Ecto neural progenitor cell (in vitro differentiated cells): Measurements from ENCODE around the gene CD300LB.
"Not testable (repeated sequence)": the region's sequence is repeated elsewhere in the genome, so short reads cannot be mapped to it uniquely, and the experiment has no call there.

Experiments
- DNase-seq: peaks from one replicate; pipeline ENCODE4 v3.0.0-alpha.2; 2018; ENCODE audit warnings: low spot score

Gene CD300LB

GRCh38 chr17:74491626-74492025 lies 39.6 kb downstream of the CD300LB start:
- DNase-seq = no peak

GRCh38 chr17:74490716-74491115 lies 40.6 kb downstream of the CD300LB start:
- DNase-seq = peak; percentile 26

- DNase-seq = not testable (repeated sequence)
Observed at GRCh38 chr17:74488276-74488675, 43.0 kb downstream of the CD300LB start.

GRCh38 chr17:74485841-74486240 lies 45.4 kb downstream of the CD300LB start:
- DNase-seq = no peak

DNA sequence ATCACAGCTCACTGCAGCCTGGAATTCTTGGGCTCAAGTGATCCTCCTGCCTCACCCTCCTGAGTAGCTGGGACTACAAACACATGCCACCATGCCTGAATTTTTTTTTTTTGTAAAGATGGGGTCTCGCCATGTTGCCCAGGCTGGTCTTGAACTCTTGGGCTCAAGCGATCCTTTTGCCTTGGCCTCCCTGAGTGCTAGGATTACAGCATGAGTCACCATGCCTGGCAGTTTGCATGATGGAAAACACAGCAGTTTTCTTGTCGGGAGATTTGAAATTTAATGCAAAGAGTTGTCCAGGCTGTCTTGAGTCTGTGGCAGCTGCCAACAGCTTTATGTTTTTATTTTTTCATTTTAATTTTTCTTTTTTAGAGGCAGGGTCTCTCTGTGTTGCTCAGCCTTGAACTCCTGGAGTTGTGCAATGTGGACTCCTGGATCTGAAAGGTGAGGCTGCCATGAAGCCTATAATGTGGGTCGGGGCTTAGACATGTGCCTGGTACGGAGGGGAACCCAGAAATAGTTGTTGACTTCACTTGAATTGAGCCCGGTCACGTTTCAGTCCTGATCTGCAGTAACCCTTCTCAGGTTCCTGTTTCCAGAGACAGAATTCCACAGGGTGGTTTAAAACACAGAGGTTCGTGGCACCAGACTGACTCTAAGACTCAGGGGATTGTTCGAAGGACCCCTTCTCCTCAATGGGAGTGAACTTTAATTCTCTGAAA lies 46.1 kb downstream of the CD300LB start:
- DNase-seq = no peak

- DNase-seq = no peak
Observed at GRCh38 chr17:74484066-74484465, 47.2 kb downstream of the CD300LB start.

GRCh38 chr17:74481621-74482020 lies 49.7 kb downstream of the CD300LB start:
- DNase-seq = no peak

DNA sequence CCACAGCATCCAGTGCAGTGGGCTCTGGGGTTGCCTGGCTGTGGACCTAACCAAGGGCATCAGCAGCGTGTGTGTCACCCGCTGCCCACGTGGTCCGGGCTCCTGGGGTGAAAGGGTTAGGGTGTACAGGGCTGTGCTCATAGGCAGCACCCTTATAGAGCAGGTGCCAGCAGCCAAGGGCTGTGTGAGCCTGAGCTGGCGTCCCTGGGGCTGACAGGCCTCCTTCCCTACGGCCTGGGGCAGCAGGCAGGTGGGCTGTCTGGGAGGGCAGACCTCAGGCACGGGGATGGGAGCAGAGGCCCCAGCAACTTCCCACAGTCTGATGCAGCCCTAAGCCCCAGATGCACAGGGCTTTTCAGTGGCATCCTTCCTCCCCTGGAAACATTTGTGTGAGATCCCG lies 51.0 kb downstream of the CD300LB start:
- no peak for DNase-seq

- DNase-seq = no peak
Observed at GRCh38 chr17:74478420-74479100, 52.7 kb downstream of the CD300LB start.

GRCh38 chr17:74477411-74477810 lies 53.9 kb downstream of the CD300LB start:
- no peak for DNase-seq

GRCh38 chr17:74475189-74475588 lies 56.1 kb downstream of the CD300LB start:
- DNase-seq = no peak

- DNase-seq = no peak
Observed at GRCh38 chr17:74474043-74474792, 57.1 kb downstream of the CD300LB start.

GRCh38 chr17:74473294-74473693 lies 58.0 kb downstream of the CD300LB start:
- DNase-seq = no peak

DNA sequence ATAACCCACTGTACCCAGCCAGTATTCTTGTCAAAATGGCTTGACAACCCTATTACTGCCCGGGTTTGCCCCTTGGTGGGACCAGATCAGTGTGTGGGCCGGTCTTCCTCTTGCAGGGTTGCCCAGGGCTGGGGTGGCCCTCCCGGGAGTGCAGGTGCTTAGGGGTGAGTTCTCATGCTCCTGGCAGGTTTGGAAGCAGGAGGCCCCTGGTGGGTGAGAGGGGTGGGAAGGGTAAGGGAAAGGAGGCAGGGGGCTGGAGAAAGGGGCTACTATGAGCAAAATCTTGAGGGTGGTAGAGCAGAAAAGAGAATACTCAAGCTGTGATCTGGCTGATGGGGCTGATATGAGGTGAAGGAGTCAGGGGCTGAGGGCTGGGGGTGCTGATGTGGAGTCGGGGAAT lies 58.4 kb downstream of the CD300LB start:
- DNase-seq = no peak

- DNase-seq = no peak
Observed at GRCh38 chr17:74471341-74471740, 59.9 kb downstream of the CD300LB start.
